Fibroblast of mammary gland (primary cell): ENCODE data around the gene PIAS1.

Source experiments
- DNase-seq: peaks from one replicate; pipeline ENCODE4 v3.0.0-alpha.2; 2010; ENCODE audit warnings: low read depth
- H3K4me3 ChIP-seq: 2 replicates; pipeline ENCODE4 v1.5.1; 2011; ENCODE audit warnings: low read depth, mild to moderate bottlenecking, low read length, moderate library complexity; ENCODE audit not compliant: control insufficient read depth
- CTCF ChIP-seq: conservative IDR thresholded peaks from 2 replicates; pipeline ENCODE4 v1.5.1; 2011; ENCODE audit warnings: low read depth, low read length, inconsistent platforms; ENCODE audit not compliant: control insufficient read depth, insufficient read depth

PIAS1 gene

GRCh38 chr15:68107142-68107541, 53.0 kb downstream of the PIAS1 start:
- no peak for TF ChIP-seq CTCF
- DNase-seq: no peak
- no peak overlapping the region for H3K4me3 ChIP-seq

- no peak for TF ChIP-seq CTCF
- H3K4me3 ChIP-seq: no peak overlapping the region
- DNase-seq: peak; percentile 59
Observed at GRCh38 chr15:68112706-68113105, 58.6 kb downstream of the PIAS1 start.

- no peak for TF ChIP-seq CTCF
- peak; percentile 45 for DNase-seq
- no peak overlapping the region for H3K4me3 ChIP-seq
Observed at GRCh38 chr15:68113273-68113672, 59.2 kb downstream of the PIAS1 start.

- DNase-seq: no peak
- TF ChIP-seq CTCF: no peak
- H3K4me3 ChIP-seq: no peak overlapping the region
Observed at GRCh38 chr15:68113751-68114150, 59.6 kb downstream of the PIAS1 start.

- no peak for TF ChIP-seq CTCF
- peak overlapping the region; percentile 42 for H3K4me3 ChIP-seq
- peak; percentile 30 for DNase-seq
Observed at GRCh38 chr15:68114356-68114755, 60.2 kb downstream of the PIAS1 start.

GRCh38 chr15:68114840-68115239, 60.7 kb downstream of the PIAS1 start:
- no peak for TF ChIP-seq CTCF
- no peak for DNase-seq
- H3K4me3 ChIP-seq: peak overlapping the region; percentile 42

GRCh38 chr15:68124700-68125099, 70.6 kb downstream of the PIAS1 start:
- no peak overlapping the region for H3K4me3 ChIP-seq
- TF ChIP-seq CTCF: no peak
- no peak for DNase-seq
